Measurements from ENCODE around the gene MAIP1. TPM values are rescaled to one million over a fixed set of nuclear protein-coding genes. Genes with fewer than 3 reads are reported as not detected.
"Not testable (repeated sequence)": the region's sequence is repeated elsewhere in the genome, so short reads cannot be mapped to it uniquely, and the experiment has no call there.

Gene MAIP1, protein sequence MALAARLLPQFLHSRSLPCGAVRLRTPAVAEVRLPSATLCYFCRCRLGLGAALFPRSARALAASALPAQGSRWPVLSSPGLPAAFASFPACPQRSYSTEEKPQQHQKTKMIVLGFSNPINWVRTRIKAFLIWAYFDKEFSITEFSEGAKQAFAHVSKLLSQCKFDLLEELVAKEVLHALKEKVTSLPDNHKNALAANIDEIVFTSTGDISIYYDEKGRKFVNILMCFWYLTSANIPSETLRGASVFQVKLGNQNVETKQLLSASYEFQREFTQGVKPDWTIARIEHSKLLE
- total RNA-seq (10 to 100 TPM; 15.7 to 20.6 (median 19.7) TPM), polyA plus RNA-seq (20.7 TPM)
- long read RNA-seq, donor 1, transcript MAIP1-202 (5 exons, 1,386 nt), result major isoform, 26 of 31 reads
- long read RNA-seq, donor 1, partial matches to known transcripts, result 0 of 31 reads
- long read RNA-seq, donor 1, other reads (novel, unspliced or antisense), result 5 of 31 reads
- long read RNA-seq, donor 2, transcript MAIP1-202 (5 exons, 1,386 nt), result major isoform, 10 of 10 reads
- long read RNA-seq, donor 2, partial matches to known transcripts, result 0 of 10 reads
- long read RNA-seq, donor 2, other reads (novel, unspliced or antisense), result 0 of 10 reads
- long read RNA-seq, donor 3, transcript MAIP1-202 (5 exons, 1,386 nt), result major isoform, 34 of 43 reads
- long read RNA-seq, donor 3, partial matches to known transcripts, result 2 of 43 reads
- long read RNA-seq, donor 3, other reads (novel, unspliced or antisense), result 7 of 43 reads
- long read RNA-seq, donor 4, transcript MAIP1-202 (5 exons, 1,386 nt), result major isoform, 10 of 11 reads
- long read RNA-seq, donor 4, partial matches to known transcripts, result 0 of 11 reads
- long read RNA-seq, donor 4, other reads (novel, unspliced or antisense), result 1 of 11 reads

DNA sequence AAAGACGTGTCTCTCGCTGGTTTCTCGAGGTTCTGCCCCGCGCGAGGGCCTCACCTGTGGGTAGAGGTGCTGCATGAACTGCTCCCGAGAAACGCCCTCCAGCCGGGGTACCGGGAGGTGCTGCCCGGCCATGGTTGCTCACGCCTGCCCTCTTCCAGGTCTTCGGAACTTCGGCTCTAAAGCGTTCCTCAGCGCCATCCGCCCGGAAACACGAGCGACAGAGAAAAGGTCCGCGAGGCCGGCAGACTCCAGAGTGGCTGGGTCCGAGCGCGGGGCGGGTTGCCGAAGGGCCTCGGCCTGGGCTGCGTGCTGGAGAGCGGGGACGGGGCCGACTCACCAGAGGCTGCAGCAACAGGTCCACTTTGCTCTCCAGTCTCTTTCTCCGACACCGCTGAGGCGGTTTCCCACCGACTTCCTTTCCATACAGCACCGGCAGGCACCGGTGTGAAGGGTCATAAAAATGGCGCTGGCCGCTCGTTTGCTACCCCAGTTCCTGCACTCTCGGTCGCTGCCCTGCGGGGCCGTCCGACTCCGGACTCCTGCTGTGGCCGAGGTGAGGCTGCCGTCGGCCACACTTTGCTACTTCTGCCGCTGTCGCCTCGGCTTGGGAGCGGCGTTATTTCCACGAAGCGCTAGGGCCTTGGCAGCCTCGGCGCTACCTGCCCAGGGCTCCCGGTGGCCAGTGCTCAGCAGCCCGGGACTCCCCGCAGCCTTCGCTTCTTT, at the start of gene MAIP1, which contains the start of gene TYW5:
MAIP1 (plus strand) TSS at position 244 of the 723 bp plus-strand sequence; CDS start at position 461, 217 bp downstream.
TYW5 (minus strand) TSS at position 153 of the 723 bp plus-strand sequence; CDS start at position 132, 21 bp downstream.
- WGBS, result under 1% methylated on average over 64 of the region's 64 CpGs
- peak; percentile 96 for ATAC-seq
- intact Hi-C loops (cut with DNase I), result no loop called here
- H3K27me3 ChIP-seq (ENCODE audit: control insufficient read depth, insufficient read depth), result no peaks in the 10 kb centered on the region
- no peaks in the 10 kb centered on the region for H3K9me3 ChIP-seq (ENCODE audit: control insufficient read depth, low read length)
- peak within 1 kb of the TSS; percentile 81 for H3K4me3 ChIP-seq (ENCODE audit: low read length)
- H3K4me1 ChIP-seq (ENCODE audit: control insufficient read depth, insufficient read depth, low read length), result peaks cover 3% of the 10 kb centered on the region
- peak; percentile 78 to 91 (median 91) for DNase-seq
- peak within 1 kb of the TSS; percentile 93 for H3K27ac ChIP-seq (ENCODE audit: low read length)

DNA sequence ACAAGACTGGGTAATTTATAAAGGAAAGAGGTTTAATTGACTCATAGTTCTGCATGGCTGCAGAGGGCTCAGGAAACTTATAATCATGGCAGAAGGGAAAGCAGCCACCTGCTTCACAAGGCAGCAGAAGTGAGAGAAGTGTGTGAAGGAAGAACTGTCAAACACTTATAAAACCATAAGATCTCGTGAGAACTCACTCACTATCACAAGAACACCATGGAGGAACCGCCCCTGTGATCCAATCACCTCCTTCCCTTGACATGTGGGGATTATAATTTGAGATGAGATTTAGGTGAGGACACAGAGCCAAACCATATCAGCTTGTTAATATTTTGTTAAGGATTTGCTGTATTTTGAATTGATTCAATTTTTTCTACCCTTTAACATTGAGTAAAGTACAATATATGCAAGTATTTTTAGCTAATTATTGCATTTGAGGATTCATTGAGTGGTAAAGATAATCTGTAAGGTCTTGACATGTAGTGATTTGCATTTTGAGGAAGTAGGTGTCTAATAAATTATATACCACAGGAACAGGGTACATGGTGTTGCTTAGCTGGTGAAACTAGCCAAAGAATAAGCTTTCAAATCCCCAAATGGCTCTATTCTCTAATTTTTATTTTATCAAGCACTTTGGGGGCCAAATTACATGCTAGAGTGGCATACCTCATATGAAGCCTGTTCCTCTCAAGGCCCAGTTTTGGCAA, 48.2 kb upstream of the MAIP1 start:
- Histone ChIP-seq H3K4me3 (ENCODE audit: low read length) (no peak overlapping the region), H3K9me3 (ENCODE audit: control insufficient read depth, low read length) (no peaks in the 10 kb centered on the region), H3K4me1 (ENCODE audit: control insufficient read depth, insufficient read depth, low read length) (no peaks in the 10 kb centered on the region), H3K27ac (ENCODE audit: low read length) (no peak overlapping the region), H3K27me3 (ENCODE audit: control insufficient read depth, insufficient read depth) (no peaks in the 10 kb centered on the region)
- 72% methylated on average over 2 of the region's 2 CpGs for WGBS
- ATAC-seq (no peak), DNase-seq (no peak)
- intact Hi-C loops (cut with DNase I), result no loop called here

DNA sequence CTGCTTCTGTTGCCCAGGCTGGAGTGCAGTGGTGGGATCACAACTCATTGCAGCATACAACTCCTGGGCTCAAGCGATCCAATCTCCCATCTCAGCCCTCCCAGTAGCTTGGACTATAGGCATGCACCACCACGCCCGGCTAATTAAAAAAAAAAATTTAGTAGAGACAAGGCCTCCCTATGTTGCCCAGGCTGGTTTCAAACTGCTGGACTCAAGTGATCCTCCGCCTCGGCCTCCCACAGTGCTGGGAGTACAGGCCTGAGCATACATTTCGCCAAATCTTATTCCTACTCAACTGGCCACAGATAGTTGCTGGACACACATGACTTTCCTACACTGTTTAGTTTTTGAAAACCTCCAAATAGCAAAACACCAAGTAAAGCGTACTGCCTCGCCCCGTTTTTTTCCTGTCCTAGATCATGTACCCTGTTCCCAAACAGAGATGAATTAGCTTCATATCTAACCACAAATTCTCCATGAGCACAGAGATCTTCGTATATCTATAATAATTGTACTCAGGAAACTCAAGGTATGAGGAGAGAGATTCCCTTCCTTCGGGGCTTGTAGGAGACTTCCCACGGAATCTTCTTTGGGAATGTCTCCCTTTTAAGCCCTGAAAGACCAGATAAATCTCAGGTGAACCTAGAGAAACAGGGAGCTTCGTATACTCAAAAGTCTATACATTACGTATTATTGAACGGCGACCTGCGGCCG, 44.9 kb upstream of the MAIP1 start:
- no peak overlapping the region for H3K27ac ChIP-seq (ENCODE audit: low read length)
- no peaks in the 10 kb centered on the region for H3K9me3 ChIP-seq (ENCODE audit: control insufficient read depth, low read length)
- ATAC-seq, result no peak
- intact Hi-C loops (cut with DNase I), result no loop called here
- no peaks in the 10 kb centered on the region for H3K27me3 ChIP-seq (ENCODE audit: control insufficient read depth, insufficient read depth)
- peak in 1 of 3 donors; percentile 24 for DNase-seq
- H3K4me1 ChIP-seq (ENCODE audit: control insufficient read depth, insufficient read depth, low read length), result no peaks in the 10 kb centered on the region
- peak overlapping the region; percentile 38 for H3K4me3 ChIP-seq (ENCODE audit: low read length)
- 45% methylated on average over 18 of the region's 18 CpGs for WGBS

DNA sequence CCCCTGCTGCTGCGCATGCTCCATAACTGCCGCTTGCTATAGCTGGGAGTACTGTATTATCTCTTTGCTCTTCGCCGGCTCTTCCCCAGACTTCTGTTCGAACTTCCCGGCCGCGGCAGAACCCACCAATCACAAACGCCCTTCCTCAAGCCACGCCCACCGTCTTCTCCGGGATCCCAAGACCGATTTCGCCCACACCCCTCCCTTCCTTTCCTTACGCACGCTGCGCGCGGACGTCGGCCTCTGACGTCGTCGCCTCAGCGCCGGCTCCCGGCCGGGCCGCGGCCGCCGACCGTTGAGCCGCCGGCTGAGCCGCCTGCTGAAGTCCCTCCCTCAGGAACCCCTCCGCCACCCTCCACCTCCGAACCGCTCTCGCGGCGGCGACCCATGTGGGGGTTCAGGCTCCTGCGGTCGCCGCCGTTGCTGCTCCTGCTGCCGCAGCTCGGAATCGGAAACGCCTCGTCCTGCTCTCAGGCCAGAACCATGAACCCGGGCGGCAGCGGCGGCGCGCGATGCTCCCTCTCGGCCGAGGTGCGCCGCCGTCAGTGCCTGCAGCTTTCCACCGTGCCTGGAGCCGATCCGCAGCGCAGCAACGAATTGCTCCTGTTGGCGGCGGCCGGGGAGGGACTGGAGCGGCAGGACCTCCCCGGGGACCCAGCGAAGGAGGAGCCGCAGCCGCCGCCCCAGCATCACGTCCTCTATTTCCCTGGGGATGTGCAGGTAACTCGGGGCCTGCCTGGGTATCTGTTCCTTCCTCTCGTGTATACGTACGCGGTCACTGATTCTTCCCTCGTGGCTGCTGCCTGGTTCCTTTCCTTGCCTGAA, 44.1 kb upstream of the MAIP1 start, which contains the start of gene C2orf69:
C2orf69 (plus strand) TSS at position 242 of the 825 bp plus-strand sequence; CDS start at position 388, 146 bp downstream.
- H3K4me1 ChIP-seq (ENCODE audit: control insufficient read depth, insufficient read depth, low read length), result no peaks in the 10 kb centered on the region
- under 1% methylated on average over 85 of the region's 85 CpGs for WGBS
- no peaks in the 10 kb centered on the region for H3K27me3 ChIP-seq (ENCODE audit: control insufficient read depth, insufficient read depth)
- H3K27ac ChIP-seq (ENCODE audit: low read length), result peak within 1 kb of the TSS; percentile 91
- H3K9me3 ChIP-seq (ENCODE audit: control insufficient read depth, low read length), result no peaks in the 10 kb centered on the region
- intact Hi-C loops (cut with DNase I), result no loop called here
- peak; percentile 99 for ATAC-seq
- H3K4me3 ChIP-seq (ENCODE audit: low read length), result peak within 1 kb of the TSS; percentile 76
- peak; percentile 96 to 98 (median 98) for DNase-seq

DNA sequence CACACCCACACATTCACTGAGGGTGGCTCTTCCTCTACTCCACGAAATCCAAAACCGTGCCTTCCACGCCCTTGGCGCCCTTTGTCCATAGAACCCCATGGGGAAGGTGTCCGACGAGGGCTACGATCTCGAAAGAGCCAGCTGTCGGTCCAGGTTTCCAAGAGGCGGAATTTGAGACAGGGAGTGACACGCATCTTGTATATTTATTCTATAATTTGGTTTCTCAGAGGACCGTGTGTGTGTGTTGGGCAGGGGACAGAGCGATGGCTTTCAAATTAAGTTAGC, 43.6 kb upstream of the MAIP1 start:
- no peaks in the 10 kb centered on the region for H3K4me1 ChIP-seq (ENCODE audit: control insufficient read depth, insufficient read depth, low read length)
- no peaks in the 10 kb centered on the region for H3K27me3 ChIP-seq (ENCODE audit: control insufficient read depth, insufficient read depth)
- H3K27ac ChIP-seq (ENCODE audit: low read length), result peak overlapping the region; percentile 91
- DNase-seq, result no peak
- ATAC-seq, result no peak
- no peaks in the 10 kb centered on the region for H3K9me3 ChIP-seq (ENCODE audit: control insufficient read depth, low read length)
- WGBS, result under 1% methylated on average over 13 of the region's 13 CpGs
- peak overlapping the region; percentile 76 for H3K4me3 ChIP-seq (ENCODE audit: low read length)
- intact Hi-C loops (cut with DNase I), result no loop called here

DNA sequence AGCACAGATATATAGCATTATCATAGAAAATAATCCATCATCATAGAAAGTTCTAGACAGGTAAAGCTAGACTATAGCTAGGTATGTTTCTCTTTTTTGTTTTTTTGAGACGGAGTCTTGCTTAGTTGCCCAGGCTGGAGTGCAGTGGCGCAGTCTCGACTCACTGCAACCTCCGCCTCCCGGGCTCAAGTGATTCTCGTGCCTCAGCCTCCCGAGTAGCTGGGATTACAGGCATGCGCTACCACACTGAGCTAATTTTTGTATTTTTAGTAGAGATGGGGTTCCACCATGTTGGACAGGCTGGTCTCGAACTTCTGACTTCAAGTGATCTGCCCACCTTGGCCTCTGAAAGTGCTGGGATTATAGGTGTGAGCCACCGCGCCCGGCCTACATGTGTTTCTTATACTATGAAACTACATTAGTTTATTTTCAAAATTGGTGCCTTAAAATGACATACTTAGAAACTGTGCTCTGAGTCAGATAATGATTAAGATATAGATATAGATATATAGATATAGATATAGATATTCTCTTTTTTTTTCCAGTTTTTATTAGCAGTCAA, 42.7 kb upstream of the MAIP1 start:
- intact Hi-C loops (cut with DNase I); H3K27ac ChIP-seq (ENCODE audit: low read length); H3K9me3 ChIP-seq (ENCODE audit: control insufficient read depth, low read length); H3K4me1 ChIP-seq (ENCODE audit: control insufficient read depth, insufficient read depth, low read length); ATAC-seq; H3K27me3 ChIP-seq (ENCODE audit: control insufficient read depth, insufficient read depth): not testable (repeated sequence)
- peak overlapping the region; percentile 76 for H3K4me3 ChIP-seq (ENCODE audit: low read length)
- WGBS, result 93% methylated on average over 12 of the region's 12 CpGs
- peak in 1 of 3 donors; percentile 41 for DNase-seq

DNA sequence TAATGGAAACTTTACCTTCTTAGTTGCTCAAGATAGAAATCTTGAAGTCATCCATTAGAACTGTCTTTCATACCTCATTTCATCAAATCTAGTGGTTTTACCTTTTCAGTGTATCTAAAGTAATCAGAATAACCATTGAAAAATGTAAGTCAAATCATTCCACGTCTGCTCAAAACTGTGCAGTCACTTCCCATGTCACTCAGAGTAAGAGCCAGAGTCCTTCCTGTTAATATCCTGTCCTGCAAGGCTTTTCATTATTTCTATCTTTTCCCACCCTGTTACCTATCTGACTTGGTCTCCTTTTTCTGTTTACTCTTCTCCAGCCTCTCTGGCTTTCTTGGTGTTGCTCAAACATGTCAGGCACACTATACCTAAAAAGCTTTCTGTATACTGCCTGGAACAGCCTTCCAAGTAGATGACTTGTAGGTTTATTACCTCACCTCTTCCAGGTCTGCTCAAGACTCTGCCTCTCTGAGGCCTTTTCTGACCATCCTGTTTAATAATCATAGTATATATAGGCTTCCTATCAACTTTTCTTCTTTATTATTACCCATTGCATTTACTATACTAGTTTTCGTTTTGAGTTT, 40.9 kb upstream of the MAIP1 start:
- H3K27ac ChIP-seq (ENCODE audit: low read length), result no peak overlapping the region
- DNase-seq, result no peak
- no peaks in the 10 kb centered on the region for H3K9me3 ChIP-seq (ENCODE audit: control insufficient read depth, low read length)
- H3K27me3 ChIP-seq (ENCODE audit: control insufficient read depth, insufficient read depth), result no peaks in the 10 kb centered on the region
- intact Hi-C loops (cut with DNase I), result no loop called here
- no peak for ATAC-seq
- 61% methylated on average over 2 of the region's 2 CpGs for WGBS
- no peaks in the 10 kb centered on the region for H3K4me1 ChIP-seq (ENCODE audit: control insufficient read depth, insufficient read depth, low read length)
- H3K4me3 ChIP-seq (ENCODE audit: low read length), result no peak overlapping the region

DNA sequence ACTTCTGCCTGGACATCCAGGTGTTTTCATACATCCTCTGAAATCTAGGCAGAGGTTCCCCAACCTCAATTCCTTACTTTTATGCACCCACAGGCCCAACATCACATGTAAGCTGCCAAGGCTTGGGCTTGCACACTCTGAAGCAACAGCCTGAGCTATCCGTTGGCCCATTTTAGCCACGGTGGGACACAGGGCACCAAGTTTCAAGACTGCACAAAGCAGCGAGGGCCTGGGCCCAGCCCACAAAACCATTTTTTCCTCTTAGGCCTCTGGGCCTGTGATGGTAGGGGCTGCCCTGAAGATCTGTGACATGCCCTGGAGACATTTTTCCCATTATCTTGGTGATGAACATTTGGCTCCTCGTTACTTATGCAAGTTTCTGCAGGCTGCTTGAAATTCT, 38.4 kb upstream of the MAIP1 start:
- Histone ChIP-seq H3K4me1 (ENCODE audit: control insufficient read depth, insufficient read depth, low read length) (no peaks in the 10 kb centered on the region), H3K9me3 (ENCODE audit: control insufficient read depth, low read length) (no peaks in the 10 kb centered on the region), H3K27me3 (ENCODE audit: control insufficient read depth, insufficient read depth) (no peaks in the 10 kb centered on the region), H3K27ac (ENCODE audit: low read length) (no peak overlapping the region), H3K4me3 (ENCODE audit: low read length) (no peak overlapping the region)
- WGBS, result 85% methylated on average over 4 of the region's 4 CpGs
- intact Hi-C loops (cut with DNase I), result no loop called here
- ATAC-seq, result no peak
- no peak for DNase-seq

DNA sequence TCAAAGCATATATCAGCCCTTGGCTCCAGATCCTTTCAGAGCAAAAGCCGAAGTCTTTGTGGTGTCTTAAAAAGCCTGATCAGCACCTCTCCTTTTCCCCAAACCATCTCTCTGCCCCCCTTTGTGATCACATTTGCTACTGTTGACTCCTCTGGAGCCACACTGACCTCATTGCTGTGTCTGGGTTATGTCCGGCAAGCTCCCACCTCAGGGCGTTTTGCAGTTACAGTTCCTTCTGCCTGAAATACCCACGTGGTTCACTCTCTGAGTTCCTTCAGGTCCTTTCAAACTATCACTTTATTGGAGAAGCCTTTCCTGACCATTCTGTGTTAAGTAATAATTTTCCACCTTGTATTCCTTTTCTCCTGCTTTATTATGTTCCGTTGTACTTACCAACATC, 32.5 kb upstream of the MAIP1 start:
- peak; percentile 22 to 23 for ATAC-seq
- no peak overlapping the region for H3K27ac ChIP-seq (ENCODE audit: low read length)
- 57% methylated on average over 5 of the region's 5 CpGs for WGBS

More for the DNA sequence above, 32.5 kb upstream of the MAIP1 start:
- H3K4me3 ChIP-seq (ENCODE audit: low read length), result no peak overlapping the region
- H3K27me3 ChIP-seq (ENCODE audit: control insufficient read depth, insufficient read depth), result no peaks in the 10 kb centered on the region
- intact Hi-C loops (cut with DNase I), result no loop called here
- no peaks in the 10 kb centered on the region for H3K4me1 ChIP-seq (ENCODE audit: control insufficient read depth, insufficient read depth, low read length)
- no peaks in the 10 kb centered on the region for H3K9me3 ChIP-seq (ENCODE audit: control insufficient read depth, low read length)
- DNase-seq, result no peak
